Right ventricle myocardium inferior (tissue), 1 donor: ENCODE data around the gene TM4SF1. TPM values are rescaled to one million over a fixed set of nuclear protein-coding genes. Genes with fewer than 3 reads are reported as not detected.

Experiments
- ATAC-seq: fragments of 200-7000 bp; cut with Tn5 transposase; one replicate; pipeline ENCODE4 v1.9.1; 2020; ENCODE audit warnings: mild to moderate bottlenecking, moderate library complexity
- DNase-seq: peaks from one replicate; pipeline ENCODE4 v3.0.0; 2021; ENCODE audit errors: missing footprints
- intact Hi-C: fragments of 100-400 bp; cut with DNase I; formaldehyde crosslinking; loops from one replicate; pipeline ENCODE4 v1.11.0; 2022
- total RNA-seq: library from RNA; stranded (reverse); fragmentation: NEBNext Ultra II Directional; extraction: Animal tissue kit (Norgen Biotek cat#: 25700); gene quantifications from one replicate; pipeline ENCODE4 v1.2.1, GENCODE V29; 2021
- donor health status: DM: no; HTN: yes; CAD: no; lungs with severe emphysema.

Gene TM4SF1
- total RNA-seq, 1 donor from 2014 or later: 124 TPM

DNA sequence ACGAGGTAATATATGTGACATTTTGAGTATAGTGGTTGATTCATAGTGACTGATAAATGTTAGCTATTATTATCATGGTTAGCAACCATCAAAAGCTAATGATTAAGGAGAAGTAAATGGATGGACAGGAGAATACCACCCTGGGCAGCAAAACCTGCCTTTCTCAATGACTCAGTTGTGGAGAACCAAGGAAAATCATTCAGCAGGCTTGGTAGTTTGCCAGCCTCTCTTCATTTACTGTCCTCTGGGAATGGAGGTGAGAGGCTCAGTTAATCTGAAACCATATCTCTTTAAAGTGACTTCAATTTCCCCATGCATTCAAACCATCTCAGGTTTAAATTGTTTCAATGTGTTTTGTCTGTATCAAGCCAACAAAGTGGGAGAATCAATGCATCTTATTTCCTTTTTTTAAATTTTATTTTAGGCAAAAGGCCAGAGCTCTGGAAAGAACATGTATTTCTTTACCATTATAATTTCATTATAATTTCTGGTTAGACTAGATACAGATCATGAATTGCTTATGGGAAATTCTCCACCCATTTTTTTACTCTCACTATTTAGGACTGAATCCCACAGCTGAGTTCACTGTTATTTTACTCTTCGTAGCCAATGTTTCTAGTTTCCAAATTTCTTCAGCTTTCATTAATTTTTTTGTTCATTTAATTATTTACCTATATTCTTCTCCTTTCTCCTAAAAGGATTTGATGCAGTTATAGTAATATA lies 46.7 kb downstream of the TM4SF1 start:
- intact Hi-C loops: no loop called here
- no peak for ATAC-seq
- DNase-seq: no peak

DNA sequence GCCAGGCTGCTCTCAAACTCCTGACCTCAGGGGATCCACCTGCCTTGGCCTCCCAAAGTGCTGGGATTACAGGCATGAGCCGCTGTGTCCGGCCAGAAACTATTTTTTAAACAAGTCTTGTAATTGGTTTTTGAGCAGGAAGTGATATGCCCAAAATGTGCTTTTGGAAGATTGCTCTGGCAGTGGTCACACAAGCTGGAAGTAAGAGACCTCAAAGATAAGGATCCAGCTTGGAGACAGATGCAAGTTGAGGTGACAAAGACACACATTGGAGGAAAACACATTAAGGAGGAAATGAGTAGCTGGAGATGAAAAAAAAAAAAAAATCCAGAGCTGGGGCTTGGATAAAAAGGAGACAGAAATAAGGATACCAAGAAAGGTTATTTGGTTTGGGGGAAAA lies 50.3 kb downstream of the TM4SF1 start:
- DNase-seq: no peak
- intact Hi-C loops: no loop called here
- ATAC-seq: no peak

DNA sequence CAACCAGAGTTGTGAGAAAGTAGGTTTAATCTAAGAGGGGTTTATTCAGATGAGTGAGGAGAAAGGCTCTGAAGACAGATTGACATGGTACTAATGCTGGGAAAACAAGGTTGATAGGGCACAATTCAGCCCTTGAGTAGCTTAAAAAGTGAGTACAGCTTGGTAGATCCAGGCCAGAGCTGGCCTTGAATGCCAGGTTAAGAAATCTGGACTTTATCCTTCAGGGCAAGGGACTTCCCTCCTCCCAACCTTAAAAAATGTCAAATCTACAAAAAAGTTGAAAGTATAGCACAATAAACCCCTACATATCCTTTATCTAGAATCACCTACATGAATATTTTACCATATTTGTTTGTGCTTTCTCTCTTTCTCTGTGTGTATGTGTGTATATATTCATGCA lies 51.9 kb downstream of the TM4SF1 start:
- intact Hi-C loops: no loop called here
- ATAC-seq (no peak), DNase-seq (no peak)

DNA sequence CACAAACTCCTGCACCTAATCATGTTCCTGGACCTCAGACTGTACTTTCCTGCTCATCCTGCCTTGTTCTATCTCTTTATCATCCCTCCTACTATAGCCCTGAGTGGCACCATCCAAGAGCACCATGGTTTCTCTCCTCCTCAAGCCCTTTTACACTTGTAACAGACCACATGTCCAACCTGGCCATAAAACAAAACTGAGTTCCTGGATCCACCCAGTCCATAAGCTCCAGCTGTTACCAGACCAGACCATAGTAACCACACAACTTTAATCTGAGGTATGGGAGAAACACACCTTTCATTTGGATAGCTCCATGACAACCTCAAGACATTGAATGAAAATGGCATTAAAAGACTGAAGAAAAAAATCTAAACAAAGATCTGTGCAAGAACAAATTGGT lies 53.1 kb downstream of the TM4SF1 start:
- DNase-seq (no peak), ATAC-seq (no peak)
- intact Hi-C loops: no loop called here

DNA sequence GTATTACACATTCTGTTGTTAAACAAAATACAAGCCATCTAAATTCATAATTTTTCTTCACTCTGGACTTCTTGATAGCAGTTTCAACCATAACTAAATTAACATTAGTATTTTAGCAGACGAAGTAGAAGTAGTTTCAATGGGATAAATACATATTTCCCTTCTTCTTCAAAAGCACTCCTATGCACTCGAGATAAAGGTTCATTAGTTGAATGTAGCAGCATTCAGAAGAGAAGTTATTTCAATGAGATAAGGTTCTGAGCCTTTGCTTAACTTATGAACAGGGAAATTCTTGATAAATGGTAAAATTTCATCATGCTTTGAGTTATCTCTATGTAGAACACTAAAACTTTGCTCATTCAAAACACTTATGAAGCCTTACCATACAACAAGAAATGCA lies 55.8 kb downstream of the TM4SF1 start:
- DNase-seq (no peak), ATAC-seq (no peak)
- intact Hi-C loops: no loop called here

DNA sequence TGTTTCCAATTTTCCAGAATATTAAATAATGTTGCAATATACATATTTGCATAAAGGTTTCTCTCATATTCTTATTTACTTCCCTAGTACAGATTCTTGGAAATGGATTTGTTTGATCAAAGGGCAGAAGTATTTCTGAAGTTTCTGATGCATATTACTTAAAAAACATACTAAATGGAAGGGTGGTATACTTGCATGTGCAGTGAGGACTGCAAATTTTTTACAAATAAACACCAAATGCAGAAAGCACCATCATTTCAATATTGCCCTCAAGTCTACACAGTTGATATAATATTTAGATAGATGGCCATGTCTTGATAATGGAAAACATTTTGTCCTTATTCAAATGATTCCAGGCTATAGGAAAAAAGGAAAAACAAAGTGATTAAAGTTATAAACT lies 56.3 kb downstream of the TM4SF1 start:
- DNase-seq: no peak
- intact Hi-C loops: no loop called here
- ATAC-seq: no peak

DNA sequence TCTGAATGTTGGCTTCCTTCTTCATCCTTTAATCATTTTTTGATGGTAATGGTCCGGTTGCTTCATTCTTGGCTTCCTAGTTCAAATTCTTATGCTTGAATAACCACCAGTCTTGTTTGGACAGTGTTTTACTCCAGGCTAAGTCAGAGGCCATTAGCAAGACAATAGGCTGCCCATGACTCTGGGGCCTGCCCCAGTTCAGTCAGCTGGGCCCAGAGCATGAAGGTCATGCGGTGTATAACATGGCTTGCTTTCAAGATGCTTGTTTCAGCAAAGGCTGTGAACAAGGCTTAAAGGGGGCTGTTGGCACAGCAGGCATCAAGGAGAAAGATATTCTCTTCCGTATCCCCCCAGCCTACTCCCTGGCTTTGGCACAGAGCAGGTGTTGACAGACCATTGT lies 57.7 kb downstream of the TM4SF1 start:
- no peak for ATAC-seq
- intact Hi-C loops: no loop called here
- no peak for DNase-seq

Other genes starting within 250 kb of the TM4SF1 start
- 5.3 TPM for gene HPS3, start 248.0 kb downstream of the TM4SF1 start, total RNA-seq
- gene CP, start 155.8 kb downstream of the TM4SF1 start, total RNA-seq: 3.4 TPM
- gene TM4SF18, start 44.0 kb downstream of the TM4SF1 start, total RNA-seq: 15.8 TPM
- gene TM4SF4, start 97.0 kb upstream of the TM4SF1 start, total RNA-seq: not detected